GM12801 (cell line): ENCODE data around the gene GBP2.

Experiments
- CTCF ChIP-seq: IDR thresholded peaks from one replicate; pipeline ENCODE4 v1.5.1; 2011; ENCODE audit warnings: control low read depth; ENCODE audit not compliant: insufficient read length; ENCODE audit errors: extremely low read depth

Gene GBP2

GRCh38 chr1:89121641-89122040 lies 4.3 kb downstream of the GBP2 start:
- TF ChIP-seq CTCF = no peak

- TF ChIP-seq CTCF = no peak
Measured at GRCh38 chr1:89114662-89115061, 11.3 kb downstream of the GBP2 start.

GRCh38 chr1:89112871-89113613 lies 12.9 kb downstream of the GBP2 start:
- no peak for TF ChIP-seq CTCF

- TF ChIP-seq CTCF = no peak
Measured at GRCh38 chr1:89104687-89105086, 21.2 kb downstream of the GBP2 start.

GRCh38 chr1:89104147-89104546 lies 21.8 kb downstream of the GBP2 start:
- no peak for TF ChIP-seq CTCF

- TF ChIP-seq CTCF = no peak
Measured at GRCh38 chr1:89102021-89102420, 23.9 kb downstream of the GBP2 start.

- no peak for TF ChIP-seq CTCF
Measured at GRCh38 chr1:89100412-89100811, 25.5 kb downstream of the GBP2 start.
